ENCODE results near the gene PRAMEF11.
"Not testable (repeated sequence)": the region's sequence is repeated elsewhere in the genome, so short reads cannot be mapped to it uniquely, and the experiment has no call there.

- not testable (repeated sequence) for TF ChIP-seq POLR2A (IDR thresholded peaks at IDR 0.05)
- TF ChIP-seq CTCF (IDR thresholded peaks at IDR 0.05): peak in 3 of 6 experiments; percentile 31 to 37 (median 33)
Observed at GRCh38 chr1:12783783-12784182, 47.4 kb downstream of the PRAMEF11 start.

Data from thyroid gland (tissue), 4 donors.